PC-3 (cell line): ENCODE data around the gene LRSAM1.

ENCODE experiments used
- CTCF ChIP-seq: fragments of 300-600 bp; sonication (generic); conservative IDR thresholded peaks from 2 replicates; pipeline ENCODE4 v1.5.1; 2017; ENCODE audit warnings: antibody characterized with exemption, low read depth, mild to moderate bottlenecking, low read length
- EZH2 ChIP-seq: fragments of 300-600 bp; sonication (generic); IDR thresholded peaks from one replicate; pipeline ENCODE4 v1.6.1; 2017; ENCODE audit warnings: antibody characterized with exemption, mild to moderate bottlenecking, low read length; ENCODE audit not compliant: unreplicated experiment

GRCh38 chr9:127528422-127529251 is 77.3 kb downstream of the LRSAM1 start:
- no peak for TF ChIP-seq CTCF
- no peak for TF ChIP-seq EZH2
